ENCODE data around the gene TSPY9.
"Not testable (repeated sequence)": the region's sequence is repeated elsewhere in the genome, so short reads cannot be mapped to it uniquely, and the experiment has no call there.

Gene TSPY9, protein sequence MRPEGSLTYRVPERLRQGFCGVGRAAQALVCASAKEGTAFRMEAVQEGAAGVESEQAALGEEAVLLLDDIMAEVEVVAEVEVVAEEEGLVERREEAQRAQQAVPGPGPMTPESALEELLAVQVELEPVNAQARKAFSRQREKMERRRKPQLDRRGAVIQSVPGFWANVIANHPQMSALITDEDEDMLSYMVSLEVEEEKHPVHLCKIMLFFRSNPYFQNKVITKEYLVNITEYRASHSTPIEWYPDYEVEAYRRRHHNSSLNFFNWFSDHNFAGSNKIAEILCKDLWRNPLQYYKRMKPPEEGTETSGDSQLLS

DNA sequence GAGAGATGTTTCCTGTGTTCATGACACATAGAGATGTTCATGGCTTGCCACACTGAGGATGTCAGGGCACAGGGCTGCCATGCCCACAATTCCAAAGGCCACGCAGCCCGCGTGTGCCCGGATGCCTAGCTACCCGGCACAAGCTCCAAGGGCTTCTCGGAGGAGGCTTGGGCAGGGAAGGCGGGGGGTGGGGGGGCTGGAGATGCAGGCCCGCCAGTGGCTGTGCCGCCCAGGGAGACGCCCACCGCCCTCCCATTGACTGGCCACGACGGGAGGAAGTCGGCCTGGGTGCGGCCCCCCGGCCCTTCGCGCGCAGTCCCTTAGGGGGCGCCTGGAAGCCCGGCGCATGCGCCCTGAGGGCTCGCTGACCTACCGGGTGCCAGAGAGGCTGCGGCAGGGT, at the start of gene TSPY9:
Gene TSPY9 (plus strand): TSS at position 301 of the 400 bp plus-strand sequence. CDS start 46 bp downstream, at position 347.
- in situ Hi-C loops (cut with MboI; ENCODE audit: low sequenced_read_pairs), result not testable (repeated sequence)

GRCh38 chrY:9466655-9467054, 20.4 kb upstream of the TSPY9 start, which contains the start of gene TSPY1:
Gene TSPY1, plus strand, starts transcription at chrY:9466955. Its CDS starts 46 bp downstream, at chrY:9467001.
- in situ Hi-C loops (cut with MboI; ENCODE audit: low sequenced_read_pairs), result not testable (repeated sequence)

- in situ Hi-C loops (cut with MboI; ENCODE audit: low sequenced_read_pairs), result not testable (repeated sequence)
These were observed 17.3 kb downstream of the TSPY9 start for GRCh38 chrY:9504396-9504795.

GRCh38 chrY:9516287-9516686, 29.2 kb downstream of the TSPY9 start:
- in situ Hi-C loops (cut with MboI; ENCODE audit: low sequenced_read_pairs), result not testable (repeated sequence)

GRCh38 chrY:9527580-9527979, 40.5 kb downstream of the TSPY9 start, which contains the start of gene TSPY10:
Gene TSPY10, plus strand, starts transcription at chrY:9527880. Its CDS starts 46 bp downstream, at chrY:9527926.
- in situ Hi-C loops (cut with MboI; ENCODE audit: low sequenced_read_pairs), result not testable (repeated sequence)
